Right cardiac atrium (tissue), 5 donors: ENCODE data around the gene PIGU. TPM values are rescaled to one million over a fixed set of nuclear protein-coding genes. Genes with fewer than 3 reads are reported as not detected.

Experiments
- ATAC-seq, 2 donors: fragments of 200-7000 bp; cut with Tn5 transposase; one replicate each; pipeline versions ENCODE4 v1.8.0 to v1.9.1; 2020; ENCODE audit warnings: moderate library complexity in 2 of 2, mild to moderate bottlenecking in 1 of 2
- DNase-seq, 3 donors: peaks; one replicate each; pipeline ENCODE4 v3.0.0-alpha.2; 2020
- H3K27ac ChIP-seq: one replicate; pipeline ENCODE4 v1.5.1; 2013; ENCODE audit warnings: mild to moderate bottlenecking, low read length, control low read depth, moderate library complexity
- H3K27me3 ChIP-seq: one replicate; pipeline ENCODE4 v1.6.1; 2013; ENCODE audit not compliant: control insufficient read depth, insufficient read depth
- H3K4me1 ChIP-seq: one replicate; pipeline ENCODE4 v1.6.1; 2013; ENCODE audit warnings: low read length; ENCODE audit not compliant: control insufficient read depth, insufficient read depth
- H3K4me3 ChIP-seq: one replicate; pipeline ENCODE4 v1.5.1; 2013; ENCODE audit warnings: low read length, control low read depth
- H3K9me3 ChIP-seq: one replicate; pipeline ENCODE4 v1.6.1; 2013; ENCODE audit warnings: low read length; ENCODE audit not compliant: control insufficient read depth
- WGBS: extraction: QIAGEN DNeasy Blood & Tissue Kit; methylation state at CpG from one replicate; pipeline ENCODE4 v1.1.7; 2013; 5-methylcytosine and 5-hydroxymethylcytosine counted together
- intact Hi-C, 4 donors: fragments of 100-400 bp; cut with DNase I; formaldehyde crosslinking; loops; one replicate each; pipeline versions ENCODE4 v1.11.0 to v1.14.0; 2022 to 2023
- polyA plus RNA-seq: library from polyadenylated mRNA; stranded (reverse); fragments of 200-250 nt; gene quantifications from one replicate; pipeline ENCODE4 v1.2.3, GENCODE V29; 2013
- total RNA-seq, 4 donors: library from RNA; stranded (reverse); fragmentation: NEBNext Ultra II Directional; extraction: Animal tissue kit (Norgen Biotek cat#: 25700); gene quantifications; one replicate each; pipeline ENCODE4 v1.2.1, GENCODE V29; 2021
- donor health status: healthy with polysubstance abuse.
- donor health status: DM: no; HTN: yes; CAD: no.
- donor health status: DM: no; HTN: no; CAD: no.
- donor health status: DM: no; HTN: yes; CAD: no; lungs with severe emphysema.
- donor health status: DM: yes; HTN: yes; CAD: no.

Gene PIGU
- total and polyA plus RNA-seq, 5 donors, result 11.6 to 18.9 (median 14.2) TPM

DNA sequence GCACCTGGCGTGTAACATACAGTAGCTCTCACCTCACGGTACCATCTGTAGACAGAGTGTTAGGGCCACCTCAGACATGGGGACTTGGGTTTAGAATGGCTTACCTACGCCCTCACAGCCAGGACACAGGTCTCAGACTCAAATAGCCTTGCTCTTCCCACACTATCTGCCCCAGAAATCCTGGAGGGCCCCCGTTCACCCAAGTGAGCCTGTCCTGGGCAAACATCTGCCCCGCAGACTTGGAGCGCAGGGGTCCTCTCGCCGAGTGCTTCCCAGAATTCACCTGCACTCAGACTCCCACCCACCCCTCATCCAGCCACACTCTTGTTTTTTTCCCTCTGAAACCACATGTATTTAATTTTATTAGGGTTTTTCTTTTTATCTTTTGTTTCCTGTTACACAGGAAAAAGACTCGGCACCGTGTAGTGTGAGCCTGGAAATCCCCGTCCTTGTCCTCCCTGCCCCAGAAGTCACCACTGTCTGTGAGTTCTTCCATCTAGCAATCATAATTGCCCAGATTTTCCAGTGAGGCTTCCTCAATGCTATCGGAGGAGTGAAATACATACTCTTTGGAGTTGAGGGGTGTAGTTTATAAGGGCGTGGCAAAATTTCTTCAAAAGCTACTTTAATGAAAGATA, 135.5 kb downstream of the PIGU start:
- H3K27ac ChIP-seq, result no peak overlapping the region

DNA sequence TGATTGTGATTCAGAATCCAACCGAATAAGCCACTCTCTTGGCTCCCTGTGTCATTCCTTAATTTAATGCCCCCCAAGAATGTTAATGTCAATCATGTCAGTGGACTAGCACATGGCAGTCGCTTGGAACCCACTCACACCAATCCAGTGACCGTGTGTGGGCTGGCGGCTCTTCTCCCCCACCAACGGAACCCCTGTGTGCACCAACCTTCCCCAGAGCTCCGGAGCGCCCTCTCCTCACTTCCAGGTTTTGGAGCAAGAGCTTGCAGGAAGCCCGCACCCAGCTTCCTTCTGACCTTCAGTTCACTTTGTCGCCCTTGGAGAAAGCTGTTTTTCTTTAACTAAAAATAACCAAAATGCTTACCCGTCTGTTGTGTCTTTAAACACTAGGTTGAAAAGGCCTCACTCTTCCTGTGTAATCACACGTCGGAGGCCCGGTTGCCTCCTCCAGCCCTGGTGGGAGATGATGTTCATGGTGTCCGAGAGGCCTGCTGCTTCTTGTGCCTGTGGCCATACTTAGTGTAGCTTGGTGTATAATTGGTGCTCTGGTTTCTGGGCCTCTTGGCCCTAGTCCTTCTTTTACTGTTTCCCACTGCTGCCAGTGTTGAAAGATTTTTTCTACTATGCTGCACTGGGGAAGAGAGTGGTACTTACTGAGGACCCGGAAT, 136.2 kb downstream of the PIGU start:
- ATAC-seq, result peak in 1 of 2 donors; percentile 5
- H3K27ac ChIP-seq, result no peak overlapping the region

More for the DNA sequence above, 135.5 kb downstream of the PIGU start:
- no peaks in the 10 kb centered on the region for H3K27me3 ChIP-seq
- no peak overlapping the region for H3K4me3 ChIP-seq
- no peak for ATAC-seq
- 74% methylated on average over 13 of the region's 13 CpGs for WGBS
- H3K4me1 ChIP-seq, result no peaks in the 10 kb centered on the region
- intact Hi-C loops, result no loop called here
- H3K9me3 ChIP-seq, result no peaks in the 10 kb centered on the region
- peak in 1 of 3 donors; percentile 12 for DNase-seq

DNA sequence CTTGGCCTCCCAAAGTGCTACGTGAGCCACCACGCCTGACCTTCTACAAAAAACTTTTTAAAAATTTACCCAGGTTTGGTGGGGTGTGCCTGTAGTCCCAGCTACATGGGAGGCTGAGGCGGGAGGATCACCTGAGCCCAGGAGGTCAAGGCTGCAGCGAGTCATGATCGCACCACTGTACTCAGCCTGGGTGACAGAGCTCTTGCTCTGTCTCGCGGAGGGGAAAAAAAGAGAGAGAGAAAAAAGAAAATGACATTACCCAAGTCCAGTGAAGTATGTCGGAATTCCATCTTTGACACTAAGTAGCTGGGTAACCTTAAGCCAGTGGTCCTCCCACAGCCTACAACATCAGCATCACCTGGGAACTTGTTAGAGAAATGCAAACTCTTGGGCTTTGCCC, 137.1 kb downstream of the PIGU start:
- H3K27ac ChIP-seq, result no peak overlapping the region
- no peak overlapping the region for H3K4me3 ChIP-seq
- H3K9me3 ChIP-seq, result no peaks in the 10 kb centered on the region
- no peaks in the 10 kb centered on the region for H3K27me3 ChIP-seq
- no peaks in the 10 kb centered on the region for H3K4me1 ChIP-seq
- intact Hi-C loops, result loop anchor here in 1 of 4 donors (5.0 kb wide), 1 partner anchor 168 kb away; no protein-coding TSS in a partner anchor
- ATAC-seq (no peak), DNase-seq (no peak)
- WGBS, result 97% methylated on average over 8 of the region's 8 CpGs

More for the DNA sequence above, 136.2 kb downstream of the PIGU start:
- 67% methylated on average over 15 of the region's 15 CpGs for WGBS
- intact Hi-C loops, result no loop called here
- DNase-seq, result peak in 1 of 3 donors; percentile 30
- Histone ChIP-seq H3K4me3 (no peak overlapping the region), H3K9me3 (no peaks in the 10 kb centered on the region), H3K27me3 (no peaks in the 10 kb centered on the region), H3K4me1 (no peaks in the 10 kb centered on the region)

DNA sequence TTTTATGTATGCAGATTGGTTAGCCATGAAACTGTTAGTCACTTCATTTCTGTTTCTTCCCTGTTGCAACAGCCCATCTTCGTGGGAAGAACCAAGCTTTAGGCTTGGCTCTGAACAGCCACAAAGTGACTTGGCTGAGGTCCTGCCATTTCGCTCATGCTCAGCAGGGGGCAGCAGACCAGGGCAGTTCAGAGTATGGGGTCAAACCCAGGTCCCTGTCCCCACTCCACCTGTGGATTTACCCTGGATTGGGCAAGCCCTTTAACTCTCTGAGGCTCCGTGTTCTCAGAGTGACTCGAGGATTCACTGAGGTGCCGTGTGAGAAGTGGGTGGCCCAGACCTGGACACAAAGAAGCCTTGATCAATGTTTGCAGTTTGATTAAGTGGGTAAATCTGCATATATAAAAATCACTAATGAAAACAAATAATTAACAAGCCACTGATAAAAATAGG, 138.2 kb downstream of the PIGU start:
- H3K9me3 ChIP-seq, result no peaks in the 10 kb centered on the region
- DNase-seq (peak; percentile 59 to 80 (median 80)), ATAC-seq (peak; percentile 37 to 43)
- H3K27ac ChIP-seq, result no peak overlapping the region
- no peak overlapping the region for H3K4me3 ChIP-seq
- H3K27me3 ChIP-seq, result no peaks in the 10 kb centered on the region
- intact Hi-C loops, result loop anchor here in 1 of 4 donors (5.0 kb wide), 1 partner anchor 169 kb away; no protein-coding TSS in a partner anchor
- no peaks in the 10 kb centered on the region for H3K4me1 ChIP-seq
- 44% methylated on average over 5 of the region's 5 CpGs for WGBS

DNA sequence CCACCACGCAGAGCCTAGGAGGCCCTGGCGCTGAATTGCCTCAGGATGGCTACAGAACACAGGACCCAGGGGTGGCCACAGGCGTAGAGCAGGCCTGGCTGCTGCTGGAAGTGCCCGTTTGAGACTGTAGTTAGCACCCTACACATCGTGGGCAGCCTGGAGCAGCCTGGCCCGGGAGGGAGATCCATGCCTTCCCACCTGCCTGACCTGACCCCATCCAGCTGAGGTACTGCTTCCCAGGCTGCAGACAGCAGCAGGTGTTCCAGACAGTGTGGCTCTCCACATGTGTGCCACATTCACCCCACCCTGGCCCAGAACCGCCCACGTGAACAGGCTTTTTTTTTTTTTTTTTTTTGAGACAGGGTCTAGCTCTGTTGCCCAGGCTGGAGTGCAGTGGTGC, 139.2 kb downstream of the PIGU start:
- H3K27ac ChIP-seq, result no peak overlapping the region
- intact Hi-C loops, result loop anchor here in 1 of 4 donors (5.0 kb wide), 1 partner anchor 170 kb away; no protein-coding TSS in a partner anchor
- ATAC-seq, result peak in 1 of 2 donors; percentile 17
- DNase-seq, result peak in 1 of 3 donors; percentile 46
- no peaks in the 10 kb centered on the region for H3K27me3 ChIP-seq
- H3K4me1 ChIP-seq, result no peaks in the 10 kb centered on the region
- WGBS, result 89% methylated on average over 8 of the region's 8 CpGs
- no peaks in the 10 kb centered on the region for H3K9me3 ChIP-seq
- no peak overlapping the region for H3K4me3 ChIP-seq

GRCh38 chr20:34536798-34537394, 140.0 kb downstream of the PIGU start:
- no peaks in the 10 kb centered on the region for H3K27me3 ChIP-seq
- intact Hi-C loops, result loop anchor here in 1 of 4 donors (5.0 kb wide), 1 partner anchor 170 kb away; no protein-coding TSS in a partner anchor
- no peaks in the 10 kb centered on the region for H3K4me1 ChIP-seq
- ATAC-seq (peak; percentile 61 to 65), DNase-seq (peak; percentile 58 to 85 (median 84))
- no peak overlapping the region for H3K27ac ChIP-seq
- H3K9me3 ChIP-seq, result no peaks in the 10 kb centered on the region
- no peak overlapping the region for H3K4me3 ChIP-seq
- 58% methylated on average over 10 of the region's 10 CpGs for WGBS

DNA sequence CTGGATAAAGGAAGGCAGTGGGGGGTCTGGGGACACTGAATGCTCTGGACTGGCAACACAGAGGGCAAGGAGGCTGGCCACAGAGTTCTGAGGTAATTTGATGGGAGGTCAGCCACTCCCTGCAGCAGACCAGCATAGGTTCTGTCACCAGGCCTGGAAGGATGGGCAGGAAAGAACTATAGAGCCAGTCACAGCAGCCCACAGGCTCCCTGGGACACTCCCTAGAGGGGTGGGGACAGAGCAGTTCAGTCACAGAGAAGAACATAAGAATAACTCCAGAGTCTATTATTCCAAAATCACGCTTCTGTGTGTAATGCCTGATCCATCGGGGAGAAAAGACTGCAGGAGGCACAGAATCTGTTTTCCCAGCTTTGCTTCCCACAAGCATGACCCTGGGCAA, 141.0 kb downstream of the PIGU start:
- Histone ChIP-seq H3K4me3 (no peak overlapping the region), H3K4me1 (no peaks in the 10 kb centered on the region), H3K27me3 (no peaks in the 10 kb centered on the region), H3K9me3 (no peaks in the 10 kb centered on the region), H3K27ac (no peak overlapping the region)
- DNase-seq, result no peak
- no peak for ATAC-seq
- intact Hi-C loops, result loop anchor here in 1 of 4 donors (5.0 kb wide), 1 partner anchor 171 kb away; no protein-coding TSS in a partner anchor
- 87% methylated on average over 2 of the region's 2 CpGs for WGBS

DNA sequence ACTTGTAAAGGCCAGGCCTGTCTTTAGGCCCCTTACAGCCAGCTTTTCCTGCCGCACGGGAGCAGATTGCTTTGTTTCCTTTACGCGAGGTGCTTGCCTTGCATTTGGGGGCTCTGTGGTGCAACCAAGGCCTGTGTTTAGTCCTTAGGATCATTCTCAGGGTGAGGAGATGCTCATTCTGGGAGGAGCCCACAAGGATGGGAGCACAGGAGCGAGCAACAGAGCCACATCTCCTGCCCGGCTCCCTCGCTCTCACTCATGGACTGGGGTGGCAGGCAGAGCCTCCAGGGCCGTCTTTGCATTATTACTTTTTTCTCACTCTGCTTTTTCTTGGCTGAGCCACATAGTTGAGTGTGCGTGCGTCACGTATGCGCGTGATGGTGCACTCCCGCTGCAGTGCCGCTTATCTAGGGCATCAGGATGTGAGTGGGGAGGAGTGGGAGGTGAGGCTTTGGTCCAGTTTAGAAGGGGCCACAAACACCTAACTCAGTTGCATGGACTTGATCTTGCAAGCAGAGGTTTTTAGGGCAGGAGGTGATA, 141.5 kb downstream of the PIGU start:
- Histone ChIP-seq H3K27ac (no peak overlapping the region), H3K4me1 (no peaks in the 10 kb centered on the region), H3K4me3 (no peak overlapping the region), H3K27me3 (no peaks in the 10 kb centered on the region), H3K9me3 (no peaks in the 10 kb centered on the region)
- intact Hi-C loops, result loop anchor here in 1 of 4 donors (5.0 kb wide), 1 partner anchor 172 kb away; no protein-coding TSS in a partner anchor
- no peak for ATAC-seq
- peak in 1 of 3 donors; percentile 14 for DNase-seq
- WGBS, result 93% methylated on average over 15 of the region's 15 CpGs

DNA sequence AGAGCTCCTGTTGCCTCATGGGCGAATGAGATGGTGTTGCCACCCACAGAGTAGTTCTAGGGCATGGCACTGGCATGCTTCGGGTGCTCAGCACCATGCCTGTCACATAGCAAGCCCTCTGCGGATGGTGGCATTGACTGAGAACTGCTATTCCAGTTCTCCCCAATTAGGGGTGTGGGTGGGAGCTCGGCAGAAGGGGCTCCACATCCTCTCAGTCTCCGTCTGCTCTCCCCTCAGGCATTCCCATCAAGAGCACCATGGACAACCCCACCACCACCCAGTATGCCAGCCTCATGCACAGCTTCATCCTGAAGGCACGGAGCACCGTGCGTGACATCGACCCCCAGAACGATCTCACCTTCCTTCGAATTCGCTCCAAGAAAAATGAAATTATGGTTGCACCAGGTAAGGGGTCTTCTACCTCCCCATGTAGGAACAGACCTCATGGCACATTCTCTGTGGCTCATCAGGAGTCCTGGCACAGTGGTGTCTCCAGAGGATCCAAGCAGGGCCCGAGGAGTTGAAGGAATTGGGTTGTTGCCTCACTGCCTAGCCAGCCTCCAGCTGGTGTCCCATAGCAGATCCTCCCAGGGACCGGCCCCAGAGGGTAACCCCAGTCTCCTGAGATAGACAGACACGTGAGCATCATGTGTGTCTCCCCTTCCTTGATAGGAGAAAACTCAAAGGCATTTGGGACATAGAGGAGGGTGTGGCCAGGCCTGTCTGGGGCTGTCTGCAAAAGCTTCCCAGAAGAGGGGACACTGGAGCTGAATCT, 142.3 kb downstream of the PIGU start:
- peak in 1 of 3 donors; percentile 32 for DNase-seq
- Histone ChIP-seq H3K9me3 (no peaks in the 10 kb centered on the region), H3K27ac (no peak overlapping the region), H3K27me3 (no peaks in the 10 kb centered on the region), H3K4me1 (no peaks in the 10 kb centered on the region), H3K4me3 (no peak overlapping the region)
- ATAC-seq, result no peak
- intact Hi-C loops, result loop anchor here in 1 of 4 donors (5.0 kb wide), 1 partner anchor 173 kb away; no protein-coding TSS in a partner anchor
- WGBS, result 88% methylated on average over 15 of the region's 15 CpGs

- H3K4me3 ChIP-seq, result no peak overlapping the region
- no peak for ATAC-seq
- no peaks in the 10 kb centered on the region for H3K27me3 ChIP-seq
- no peak overlapping the region for H3K27ac ChIP-seq
- 86% methylated on average over 7 of the region's 7 CpGs for WGBS
- DNase-seq, result peak in 1 of 3 donors; percentile 41
- H3K9me3 ChIP-seq, result no peaks in the 10 kb centered on the region
- H3K4me1 ChIP-seq, result no peaks in the 10 kb centered on the region
- intact Hi-C loops, result no loop called here
These were observed 144.1 kb downstream of the PIGU start for GRCh38 chr20:34532756-34533155.
